B cell (primary cell): ENCODE data around the gene VEGFA.

Source experiments
- EZH2 ChIP-seq: IDR thresholded peaks from 2 replicates; pipeline ENCODE4 v1.6.1; 2012; ENCODE audit warnings: borderline replicate concordance, low read depth, mild to moderate bottlenecking, moderate library complexity, low read length; ENCODE audit not compliant: insufficient read depth, poor library complexity, severe bottlenecking
- TF ChIP-seq, protein P1 (sequence below): fragments of 200-600 bp; IDR thresholded peaks from one replicate; pipeline ENCODE4 v1.8.0; 2022; ENCODE audit warnings: antibody characterized with exemption, mild to moderate bottlenecking

DNA sequence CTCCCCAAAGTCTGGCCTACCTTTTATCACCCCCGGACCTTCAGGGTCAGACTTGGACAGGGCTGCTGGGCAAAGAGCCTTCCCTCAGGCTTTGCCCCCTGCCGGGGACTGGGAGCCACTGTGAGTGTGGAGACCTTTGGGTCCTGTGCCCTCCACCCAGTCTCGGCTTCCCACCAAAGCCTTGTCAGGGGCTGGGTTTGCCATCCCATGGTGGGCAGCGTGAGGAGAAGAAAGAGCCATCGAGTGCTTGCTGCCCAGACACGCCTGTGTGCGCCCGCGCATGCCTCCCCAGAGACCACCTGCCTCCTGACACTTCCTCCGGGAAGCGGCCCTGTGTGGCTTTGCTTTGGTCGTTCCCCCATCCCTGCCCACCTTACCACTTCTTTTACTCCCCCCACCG, 10.3 kb downstream of the VEGFA start:
- TF ChIP-seq, protein P1, sequence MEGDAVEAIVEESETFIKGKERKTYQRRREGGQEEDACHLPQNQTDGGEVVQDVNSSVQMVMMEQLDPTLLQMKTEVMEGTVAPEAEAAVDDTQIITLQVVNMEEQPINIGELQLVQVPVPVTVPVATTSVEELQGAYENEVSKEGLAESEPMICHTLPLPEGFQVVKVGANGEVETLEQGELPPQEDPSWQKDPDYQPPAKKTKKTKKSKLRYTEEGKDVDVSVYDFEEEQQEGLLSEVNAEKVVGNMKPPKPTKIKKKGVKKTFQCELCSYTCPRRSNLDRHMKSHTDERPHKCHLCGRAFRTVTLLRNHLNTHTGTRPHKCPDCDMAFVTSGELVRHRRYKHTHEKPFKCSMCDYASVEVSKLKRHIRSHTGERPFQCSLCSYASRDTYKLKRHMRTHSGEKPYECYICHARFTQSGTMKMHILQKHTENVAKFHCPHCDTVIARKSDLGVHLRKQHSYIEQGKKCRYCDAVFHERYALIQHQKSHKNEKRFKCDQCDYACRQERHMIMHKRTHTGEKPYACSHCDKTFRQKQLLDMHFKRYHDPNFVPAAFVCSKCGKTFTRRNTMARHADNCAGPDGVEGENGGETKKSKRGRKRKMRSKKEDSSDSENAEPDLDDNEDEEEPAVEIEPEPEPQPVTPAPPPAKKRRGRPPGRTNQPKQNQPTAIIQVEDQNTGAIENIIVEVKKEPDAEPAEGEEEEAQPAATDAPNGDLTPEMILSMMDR: no peak
- no peak for TF ChIP-seq EZH2
